NCI-H2196 (cell line): ENCODE results near the gene LOXL1.
"Not testable (repeated sequence)": the region's sequence is repeated elsewhere in the genome, so short reads cannot be mapped to it uniquely, and the experiment has no call there.

ENCODE experiments used
- DNase-seq: peaks from one replicate; lab custom pipeline; 2025; ENCODE audit not compliant: unreplicated experiment; lab: John Stamatoyannopoulos, UW

Gene LOXL1

GRCh38 chr15:73973683-73974200 lies 47.5 kb downstream of the LOXL1 start:
- not testable (repeated sequence) for DNase-seq

- DNase-seq = not testable (repeated sequence)
These were observed 49.3 kb downstream of the LOXL1 start for GRCh38 chr15:73975440-73976125.

GRCh38 chr15:73978896-73979295 lies 52.6 kb downstream of the LOXL1 start:
- no peak for DNase-seq

- DNase-seq = no peak
These were observed 53.4 kb downstream of the LOXL1 start for GRCh38 chr15:73979636-73980035.

- DNase-seq = no peak
These were observed 55.5 kb downstream of the LOXL1 start for GRCh38 chr15:73981761-73982221.

GRCh38 chr15:73982222-73982962 lies 56.1 kb downstream of the LOXL1 start:
- DNase-seq = no peak

GRCh38 chr15:73983211-73983727 lies 57.0 kb downstream of the LOXL1 start:
- no peak for DNase-seq

GRCh38 chr15:73983773-73984172 lies 57.5 kb downstream of the LOXL1 start:
- DNase-seq = no peak

- no peak for DNase-seq
These were observed 58.1 kb downstream of the LOXL1 start for GRCh38 chr15:73984208-73984979.

GRCh38 chr15:73985101-73985873 lies 59.0 kb downstream of the LOXL1 start:
- DNase-seq = peak; percentile 36

GRCh38 chr15:73986055-73986775 lies 60.0 kb downstream of the LOXL1 start:
- DNase-seq = no peak

- no peak for DNase-seq
These were observed 60.5 kb downstream of the LOXL1 start for GRCh38 chr15:73986776-73987056.

GRCh38 chr15:73987250-73987649 lies 61.0 kb downstream of the LOXL1 start:
- DNase-seq = no peak

GRCh38 chr15:73987681-73988444 lies 61.6 kb downstream of the LOXL1 start:
- no peak for DNase-seq

- no peak for DNase-seq
These were observed 62.2 kb downstream of the LOXL1 start for GRCh38 chr15:73988445-73988969.

GRCh38 chr15:73989001-73989798 lies 62.9 kb downstream of the LOXL1 start:
- no peak for DNase-seq

GRCh38 chr15:73990250-73991005 lies 64.2 kb downstream of the LOXL1 start:
- DNase-seq = no peak

GRCh38 chr15:73991260-73991659 lies 65.0 kb downstream of the LOXL1 start:
- DNase-seq = no peak
